ENCODE measurements around the gene PARP14. TPM values are rescaled to one million over a fixed set of nuclear protein-coding genes. Genes with fewer than 3 reads are reported as not detected.
A peak's percentile ranks its signal among the peaks of the same experiment; 100 is the strongest.
"Not testable (repeated sequence)": the region's sequence is repeated elsewhere in the genome, so short reads cannot be mapped to it uniquely, and the experiment has no call there.

The PARP14 gene
- total RNA-seq, 1 experiment from 2014 or later, result 20.3 TPM

- in situ Hi-C loops (cut with HindIII; ENCODE audit: low pct_unique_long_range_greater_than_20kb, low sequenced_read_pairs), result no loop called here
- DNase-seq (ENCODE audit: low read depth), result no peak
Measured at GRCh38 chr3:122695927-122696561, 15.4 kb downstream of the PARP14 start.

GRCh38 chr3:122697952-122698620 is 17.4 kb downstream of the PARP14 start:
- in situ Hi-C loops (cut with HindIII; ENCODE audit: low pct_unique_long_range_greater_than_20kb, low sequenced_read_pairs), result no loop called here
- DNase-seq (ENCODE audit: low read depth), result peak; percentile 78

GRCh38 chr3:122700193-122700592 is 19.6 kb downstream of the PARP14 start:
- in situ Hi-C loops (cut with HindIII; ENCODE audit: low pct_unique_long_range_greater_than_20kb, low sequenced_read_pairs), result no loop called here
- DNase-seq (ENCODE audit: low read depth), result no peak

- DNase-seq (ENCODE audit: low read depth), result no peak
- in situ Hi-C loops (cut with HindIII; ENCODE audit: low pct_unique_long_range_greater_than_20kb, low sequenced_read_pairs), result no loop called here
Measured at GRCh38 chr3:122705379-122705778, 24.7 kb downstream of the PARP14 start.

- in situ Hi-C loops (cut with HindIII; ENCODE audit: low pct_unique_long_range_greater_than_20kb, low sequenced_read_pairs); DNase-seq (ENCODE audit: low read depth): not testable (repeated sequence)
Measured at GRCh38 chr3:122710616-122711251, 30.1 kb downstream of the PARP14 start.

GRCh38 chr3:122714273-122714672 is 33.6 kb downstream of the PARP14 start:
- DNase-seq (ENCODE audit: low read depth), result no peak
- in situ Hi-C loops (cut with HindIII; ENCODE audit: low pct_unique_long_range_greater_than_20kb, low sequenced_read_pairs), result no loop called here

- in situ Hi-C loops (cut with HindIII; ENCODE audit: low pct_unique_long_range_greater_than_20kb, low sequenced_read_pairs), result no loop called here
- DNase-seq (ENCODE audit: low read depth), result no peak
Measured at GRCh38 chr3:122716667-122717066, 36.0 kb downstream of the PARP14 start.

- in situ Hi-C loops (cut with HindIII; ENCODE audit: low pct_unique_long_range_greater_than_20kb, low sequenced_read_pairs), result no loop called here
- no peak for DNase-seq (ENCODE audit: low read depth)
Measured at GRCh38 chr3:122719273-122719921, 38.8 kb downstream of the PARP14 start.

- no peak for DNase-seq (ENCODE audit: low read depth)
- in situ Hi-C loops (cut with HindIII; ENCODE audit: low pct_unique_long_range_greater_than_20kb, low sequenced_read_pairs), result no loop called here
Measured at GRCh38 chr3:122725106-122725505, 44.5 kb downstream of the PARP14 start.

- DNase-seq (ENCODE audit: low read depth), result no peak
- in situ Hi-C loops (cut with HindIII; ENCODE audit: low pct_unique_long_range_greater_than_20kb, low sequenced_read_pairs), result no loop called here
Measured at GRCh38 chr3:122727294-122727693, 46.7 kb downstream of the PARP14 start.

GRCh38 chr3:122727766-122728165 is 47.1 kb downstream of the PARP14 start:
- in situ Hi-C loops (cut with HindIII; ENCODE audit: low pct_unique_long_range_greater_than_20kb, low sequenced_read_pairs), result no loop called here

GRCh38 chr3:122728186-122728585 is 47.5 kb downstream of the PARP14 start:
- in situ Hi-C loops (cut with HindIII; ENCODE audit: low pct_unique_long_range_greater_than_20kb, low sequenced_read_pairs), result no loop called here

More at GRCh38 chr3:122727766-122728165, 47.1 kb downstream of the PARP14 start:
- DNase-seq (ENCODE audit: low read depth), result no peak

GRCh38 chr3:122728756-122729514 is 48.3 kb downstream of the PARP14 start:
- no peak for DNase-seq (ENCODE audit: low read depth)
- in situ Hi-C loops (cut with HindIII; ENCODE audit: low pct_unique_long_range_greater_than_20kb, low sequenced_read_pairs), result no loop called here

More at GRCh38 chr3:122728186-122728585, 47.5 kb downstream of the PARP14 start:
- no peak for DNase-seq (ENCODE audit: low read depth)

- in situ Hi-C loops (cut with HindIII; ENCODE audit: low pct_unique_long_range_greater_than_20kb, low sequenced_read_pairs), result no loop called here
- no peak for DNase-seq (ENCODE audit: low read depth)
Measured at GRCh38 chr3:122730240-122730639, 49.6 kb downstream of the PARP14 start.

GRCh38 chr3:122732682-122733525 is 52.3 kb downstream of the PARP14 start:
- peak; percentile 57 for DNase-seq (ENCODE audit: low read depth)
- in situ Hi-C loops (cut with HindIII; ENCODE audit: low pct_unique_long_range_greater_than_20kb, low sequenced_read_pairs), result not testable (repeated sequence)

- in situ Hi-C loops (cut with HindIII; ENCODE audit: low pct_unique_long_range_greater_than_20kb, low sequenced_read_pairs), result no loop called here
- no peak for DNase-seq (ENCODE audit: low read depth)
Measured at GRCh38 chr3:122739172-122739571, 58.5 kb downstream of the PARP14 start.

GRCh38 chr3:122742234-122742633 is 61.6 kb downstream of the PARP14 start:
- DNase-seq (ENCODE audit: low read depth), result no peak
- in situ Hi-C loops (cut with HindIII; ENCODE audit: low pct_unique_long_range_greater_than_20kb, low sequenced_read_pairs), result no loop called here
